Fibroblast of lung (primary cell): ENCODE results near the gene FHL1. TPM values are rescaled to one million over a fixed set of nuclear protein-coding genes. Genes with fewer than 3 reads are reported as not detected.

Source experiments
- DNase-seq, 2 donors: peaks; one replicate each; pipeline versions ENCODE4 v3.0.0 to v3.0.0-alpha.2; 2010; ENCODE audit warnings: low read depth in 2 of 2
- H2AFZ ChIP-seq: 2 replicates; pipeline ENCODE4 v1.5.1; 2012; ENCODE audit warnings: low read length, control low read depth, inconsistent platforms
- H3K27ac ChIP-seq: 2 replicates; pipeline ENCODE4 v1.5.1; 2011; ENCODE audit warnings: low read length, control low read depth; ENCODE audit not compliant: insufficient read depth
- H3K27me3 ChIP-seq: 2 replicates; pipeline ENCODE4 v1.5.1; 2011; ENCODE audit warnings: mild to moderate bottlenecking, low read length; ENCODE audit not compliant: control insufficient read depth, insufficient read depth
- H3K36me3 ChIP-seq: 2 replicates; pipeline ENCODE4 v1.5.1; 2011; ENCODE audit warnings: low read length; ENCODE audit not compliant: control insufficient read depth, insufficient read depth
- H3K4me1 ChIP-seq: 2 replicates; pipeline ENCODE4 v1.5.1; 2011; ENCODE audit warnings: low read length; ENCODE audit not compliant: control insufficient read depth, insufficient read depth; ENCODE audit errors: extremely low read depth
- H3K4me2 ChIP-seq: 2 replicates; pipeline ENCODE4 v1.5.1; 2011; ENCODE audit warnings: low read length, control low read depth; ENCODE audit not compliant: insufficient read depth; ENCODE audit errors: extremely low read depth
- H3K4me3 ChIP-seq, 4 experiments: fragments of 200-600 bp in 1 of 4; sonication (generic) in 1 of 4; replicated peaks in 1 of 4; 2 replicates each; pipeline ENCODE4 v1.5.1; 2011 to 2016; ENCODE audit warnings: low read length in 4 of 4, low read depth in 3 of 4, mild to moderate bottlenecking in 3 of 4, control low read depth in 2 of 4, inconsistent platforms in 1 of 4, mixed read lengths in 1 of 4; ENCODE audit not compliant: insufficient read depth in 1 of 4; ENCODE audit errors: control extremely low read depth in 1 of 4
- H3K79me2 ChIP-seq: 2 replicates; pipeline ENCODE4 v1.5.1; 2012; ENCODE audit warnings: mild to moderate bottlenecking, low read length, inconsistent platforms; ENCODE audit not compliant: control insufficient read depth, insufficient read depth
- H3K9ac ChIP-seq: 2 replicates; pipeline ENCODE4 v1.5.1; 2011; ENCODE audit warnings: mild to moderate bottlenecking, low read length, control low read depth; ENCODE audit not compliant: insufficient read depth
- H3K9me3 ChIP-seq: 2 replicates; pipeline ENCODE4 v1.5.1; 2012; ENCODE audit warnings: low read depth, low read length; ENCODE audit not compliant: control insufficient read depth, insufficient read depth
- H4K20me1 ChIP-seq: 2 replicates; pipeline ENCODE4 v1.5.1; 2011; ENCODE audit warnings: low read length; ENCODE audit not compliant: control insufficient read depth, insufficient read depth; ENCODE audit errors: extremely low read depth
- CTCF ChIP-seq, 2 donors: IDR thresholded peaks in 1 of 2; conservative IDR thresholded peaks in 1 of 2; 1 replicate in 1 of 2; 2 replicates in 1 of 2; pipeline ENCODE4 v1.5.1; 2011 to 2012; ENCODE audit warnings: low read length in 2 of 2, control low read depth in 1 of 2, inconsistent platforms in 1 of 2, low read depth in 1 of 2, mild to moderate bottlenecking in 1 of 2
- EZH2 ChIP-seq: IDR thresholded peaks from 2 replicates; pipeline ENCODE4 v1.5.1; 2012; ENCODE audit warnings: low read length, control low read depth, mild to moderate bottlenecking; ENCODE audit errors: missing control alignments
- polyA plus RNA-seq, 2 donors: library from polyadenylated mRNA; depleted of rRNA in 1 of 2; stranded (reverse) in 1 of 2; unstranded in 1 of 2; fragments of >200 nt; gene quantifications; 2 replicates each; pipeline ENCODE4 v1.2.1, GENCODE V29; 2011 to 2012; ENCODE audit warnings: missing spikeins in 1 of 2
- total RNA-seq: library from RNA; depleted of rRNA; stranded (reverse); fragments of >200 nt; gene quantifications from 2 replicates; pipeline ENCODE4 v1.2.1, GENCODE V29; 2014

The FHL1 gene
- total and polyA plus RNA-seq, 2 donors (not counting 1 experiment from before 2014, with no cell fraction given), result 180 to 627 TPM

- no peak overlapping the region for H3K27ac ChIP-seq
Observed at GRCh38 chrX:136121788-136122187, 25.5 kb upstream of the FHL1 start.

GRCh38 chrX:136122207-136122606 is 25.1 kb upstream of the FHL1 start:
- no peak for TF ChIP-seq EZH2
- no peak for TF ChIP-seq CTCF (conservative IDR thresholded peaks at IDR 0.05 in 1 of 2, IDR thresholded peaks at IDR 0.05 in 1 of 2; ENCODE audit: low read depth in 1 of 2, low read length in 2 of 2)
- Histone ChIP-seq H3K27ac (no peak overlapping the region), H3K36me3 (no peaks in the 10 kb centered on the region), H3K4me3 (no peak overlapping the region), H4K20me1 (no peaks in the 10 kb centered on the region), H3K9me3 (no peaks in the 10 kb centered on the region), H3K9ac (no peak overlapping the region), H3K4me1 (no peaks in the 10 kb centered on the region), H3K79me2 (no peaks in the 10 kb centered on the region), H3K27me3 (no peaks in the 10 kb centered on the region), H2AFZ (no peak overlapping the region), H3K4me2 (no peak overlapping the region)
- no peak for DNase-seq

More at GRCh38 chrX:136121788-136122187, 25.5 kb upstream of the FHL1 start:
- no peak overlapping the region for H3K4me2 ChIP-seq
- no peaks in the 10 kb centered on the region for H3K9me3 ChIP-seq
- no peak overlapping the region for H2AFZ ChIP-seq
- no peaks in the 10 kb centered on the region for H3K36me3 ChIP-seq
- no peaks in the 10 kb centered on the region for H4K20me1 ChIP-seq
- H3K9ac ChIP-seq, result no peak overlapping the region
- no peak overlapping the region for H3K4me3 ChIP-seq
- DNase-seq, result peak; percentile 22 to 64
- H3K27me3 ChIP-seq, result no peaks in the 10 kb centered on the region
- H3K79me2 ChIP-seq, result no peaks in the 10 kb centered on the region
- TF ChIP-seq CTCF (conservative IDR thresholded peaks at IDR 0.05 in 1 of 2, IDR thresholded peaks at IDR 0.05 in 1 of 2; ENCODE audit: low read depth in 1 of 2, low read length in 2 of 2), result no peak
- TF ChIP-seq EZH2, result no peak
- H3K4me1 ChIP-seq, result no peaks in the 10 kb centered on the region

- H3K9me3 ChIP-seq, result no peaks in the 10 kb centered on the region
- no peak overlapping the region for H3K27ac ChIP-seq
- H3K4me1 ChIP-seq, result no peaks in the 10 kb centered on the region
- no peak overlapping the region for H2AFZ ChIP-seq
- no peaks in the 10 kb centered on the region for H3K79me2 ChIP-seq
- DNase-seq, result no peak
- H4K20me1 ChIP-seq, result no peaks in the 10 kb centered on the region
- no peaks in the 10 kb centered on the region for H3K36me3 ChIP-seq
- no peaks in the 10 kb centered on the region for H3K27me3 ChIP-seq
- H3K4me2 ChIP-seq, result no peak overlapping the region
- no peak overlapping the region for H3K4me3 ChIP-seq
- no peak overlapping the region for H3K9ac ChIP-seq
- TF ChIP-seq EZH2, result no peak
- no peak for TF ChIP-seq CTCF (conservative IDR thresholded peaks at IDR 0.05 in 1 of 2, IDR thresholded peaks at IDR 0.05 in 1 of 2; ENCODE audit: low read depth in 1 of 2, low read length in 2 of 2)
Observed at GRCh38 chrX:136125106-136125505, 22.2 kb upstream of the FHL1 start.
